ENCODE data around the gene LDLRAD3. TPM values are rescaled to one million over a fixed set of nuclear protein-coding genes. Genes with fewer than 3 reads are reported as not detected.
A peak's percentile ranks its signal among the peaks of the same experiment; 100 is the strongest.

LDLRAD3 gene
- polyA plus RNA-seq, 1 donor (not counting 4 experiments of a cell fraction or from before 2014, with no cell fraction given) = 13.1 TPM

DNA sequence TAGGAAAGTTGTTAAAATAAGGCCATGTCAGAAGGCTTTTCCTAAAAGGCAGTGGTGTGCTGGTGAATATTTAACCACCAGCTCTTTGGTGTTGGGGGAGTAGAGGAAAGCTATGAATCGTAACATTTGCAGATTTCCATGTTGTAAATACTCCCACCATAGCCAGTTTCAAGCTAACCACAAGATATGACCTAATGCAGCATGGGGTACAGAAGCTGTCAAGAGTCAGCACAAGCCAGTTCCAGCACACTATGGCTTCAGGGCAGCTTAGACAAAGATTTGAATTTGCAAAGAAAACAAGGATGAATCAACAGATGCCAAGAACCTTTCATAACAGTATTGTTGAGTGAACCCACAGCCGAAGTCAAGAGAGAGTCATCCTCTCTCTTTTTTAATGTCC is 305.4 kb downstream of the LDLRAD3 start:
- Histone ChIP-seq H3K79me2 (ENCODE audit: control insufficient read depth, insufficient read depth, low read length) (no peaks in the 10 kb centered on the region), H3K9ac (ENCODE audit: control insufficient read depth, extremely low read depth, insufficient read depth, low read length) (no peak overlapping the region), H3K27ac (ENCODE audit: control insufficient read depth, insufficient read depth, low read length) (no peak overlapping the region), H3K4me2 (ENCODE audit: control insufficient read depth, extremely low read depth, insufficient read depth, low read depth, low read length) (peak overlapping the region; percentile 30), H3K9me3 (ENCODE audit: control insufficient read depth, low read depth, low read length) (no peaks in the 10 kb centered on the region), H3K27me3 (ENCODE audit: control insufficient read depth, extremely low read depth, insufficient read depth, low read length) (no peaks in the 10 kb centered on the region), H3K9me1 (ENCODE audit: control insufficient read depth, extremely low read depth, insufficient read depth, low read length) (no peaks in the 10 kb centered on the region), H2AFZ (ENCODE audit: control insufficient read depth, low read length) (no peak overlapping the region), H3K4me1 (ENCODE audit: control insufficient read depth, extremely low read depth, insufficient read depth, low read length) (peaks cover 26% of the 10 kb centered on the region), H3K4me3 (ENCODE audit: control insufficient read depth in 2 of 3, extremely low read depth in 1 of 3, insufficient read depth in 2 of 3, low read depth in 1 of 3, low read length in 3 of 3) (no peak overlapping the region), H4K20me1 (ENCODE audit: control insufficient read depth, extremely low read depth, insufficient read depth, low read length) (no peaks in the 10 kb centered on the region), H3K36me3 (ENCODE audit: control insufficient read depth in 2 of 2, extremely low read depth in 1 of 2, insufficient read depth in 2 of 2, low read length in 2 of 2) (no peaks in the 10 kb centered on the region)
- DNase-seq (ENCODE audit: low read depth, low spot score) (no peak), FAIRE-seq (peak; percentile 95)
- dilution Hi-C loops (cut with MboI; ENCODE audit: extremely low pct_ligation_motif_present, low sequenced_read_pairs) = no loop called here
- TF ChIP-seq EZH2 (IDR thresholded peaks at IDR 0.05; ENCODE audit: low read length) = no peak
- TF ChIP-seq, protein P1, sequence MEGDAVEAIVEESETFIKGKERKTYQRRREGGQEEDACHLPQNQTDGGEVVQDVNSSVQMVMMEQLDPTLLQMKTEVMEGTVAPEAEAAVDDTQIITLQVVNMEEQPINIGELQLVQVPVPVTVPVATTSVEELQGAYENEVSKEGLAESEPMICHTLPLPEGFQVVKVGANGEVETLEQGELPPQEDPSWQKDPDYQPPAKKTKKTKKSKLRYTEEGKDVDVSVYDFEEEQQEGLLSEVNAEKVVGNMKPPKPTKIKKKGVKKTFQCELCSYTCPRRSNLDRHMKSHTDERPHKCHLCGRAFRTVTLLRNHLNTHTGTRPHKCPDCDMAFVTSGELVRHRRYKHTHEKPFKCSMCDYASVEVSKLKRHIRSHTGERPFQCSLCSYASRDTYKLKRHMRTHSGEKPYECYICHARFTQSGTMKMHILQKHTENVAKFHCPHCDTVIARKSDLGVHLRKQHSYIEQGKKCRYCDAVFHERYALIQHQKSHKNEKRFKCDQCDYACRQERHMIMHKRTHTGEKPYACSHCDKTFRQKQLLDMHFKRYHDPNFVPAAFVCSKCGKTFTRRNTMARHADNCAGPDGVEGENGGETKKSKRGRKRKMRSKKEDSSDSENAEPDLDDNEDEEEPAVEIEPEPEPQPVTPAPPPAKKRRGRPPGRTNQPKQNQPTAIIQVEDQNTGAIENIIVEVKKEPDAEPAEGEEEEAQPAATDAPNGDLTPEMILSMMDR (optimal IDR thresholded peaks at IDR 0.05 in 1 of 3, IDR thresholded peaks at IDR 0.05 in 1 of 3, conservative IDR thresholded peaks at IDR 0.05 in 1 of 3; ENCODE audit: extremely low read depth in 1 of 3, insufficient read depth in 2 of 3, low read length in 3 of 3) = no peak

DNA sequence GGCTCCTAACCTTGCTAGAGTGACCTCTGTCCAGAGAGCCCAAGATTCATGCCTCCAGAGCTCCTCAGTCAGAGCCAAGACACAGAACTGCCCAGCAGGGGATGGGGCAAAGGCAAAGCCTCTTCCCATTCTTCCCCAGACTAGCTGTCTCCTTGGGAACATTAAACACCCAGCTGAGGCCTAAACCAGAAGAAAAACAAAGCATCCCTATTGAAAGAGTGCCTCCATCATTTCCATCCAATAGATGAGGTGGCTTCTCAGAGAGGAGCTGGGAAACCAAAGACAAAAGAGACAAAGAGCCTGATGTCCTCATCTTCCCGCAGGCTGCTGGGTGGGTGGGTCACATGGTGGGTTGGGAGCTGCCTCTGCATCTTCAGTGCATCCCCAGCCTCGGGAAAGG is 308.0 kb downstream of the LDLRAD3 start:
- Histone ChIP-seq H3K9me3 (ENCODE audit: control insufficient read depth, low read depth, low read length) (peaks cover 2% of the 10 kb centered on the region), H3K9ac (ENCODE audit: control insufficient read depth, extremely low read depth, insufficient read depth, low read length) (no peak overlapping the region), H3K4me1 (ENCODE audit: control insufficient read depth, extremely low read depth, insufficient read depth, low read length) (peaks cover 39% of the 10 kb centered on the region), H3K27ac (ENCODE audit: control insufficient read depth, insufficient read depth, low read length) (no peak overlapping the region), H3K4me2 (ENCODE audit: control insufficient read depth, extremely low read depth, insufficient read depth, low read depth, low read length) (no peak overlapping the region), H3K4me3 (ENCODE audit: control insufficient read depth in 2 of 3, extremely low read depth in 1 of 3, insufficient read depth in 2 of 3, low read depth in 1 of 3, low read length in 3 of 3) (no peak overlapping the region), H4K20me1 (ENCODE audit: control insufficient read depth, extremely low read depth, insufficient read depth, low read length) (no peaks in the 10 kb centered on the region), H3K36me3 (ENCODE audit: control insufficient read depth in 2 of 2, extremely low read depth in 1 of 2, insufficient read depth in 2 of 2, low read length in 2 of 2) (no peaks in the 10 kb centered on the region), H2AFZ (ENCODE audit: control insufficient read depth, low read length) (no peak overlapping the region), H3K9me1 (ENCODE audit: control insufficient read depth, extremely low read depth, insufficient read depth, low read length) (no peaks in the 10 kb centered on the region), H3K79me2 (ENCODE audit: control insufficient read depth, insufficient read depth, low read length) (no peaks in the 10 kb centered on the region), H3K27me3 (ENCODE audit: control insufficient read depth, extremely low read depth, insufficient read depth, low read length) (no peaks in the 10 kb centered on the region)
- FAIRE-seq (no peak), DNase-seq (ENCODE audit: low read depth, low spot score) (no peak)
- TF ChIP-seq EZH2 (IDR thresholded peaks at IDR 0.05; ENCODE audit: low read length) = no peak
- TF ChIP-seq, protein P1 (optimal IDR thresholded peaks at IDR 0.05 in 1 of 3, IDR thresholded peaks at IDR 0.05 in 1 of 3, conservative IDR thresholded peaks at IDR 0.05 in 1 of 3; ENCODE audit: extremely low read depth in 1 of 3, insufficient read depth in 2 of 3, low read length in 3 of 3) = no peak
- dilution Hi-C loops (cut with MboI; ENCODE audit: extremely low pct_ligation_motif_present, low sequenced_read_pairs) = no loop called here

Measured in keratinocyte (primary cell).